ENCODE data around the gene GRIK5. TPM values are rescaled to one million over a fixed set of nuclear protein-coding genes. Genes with fewer than 3 reads are reported as not detected.

The GRIK5 gene
- total RNA-seq, 6 experiments from 2014 or later, result 0.15 to 0.42 (median 0.17) TPM; not detected in 2

DNA sequence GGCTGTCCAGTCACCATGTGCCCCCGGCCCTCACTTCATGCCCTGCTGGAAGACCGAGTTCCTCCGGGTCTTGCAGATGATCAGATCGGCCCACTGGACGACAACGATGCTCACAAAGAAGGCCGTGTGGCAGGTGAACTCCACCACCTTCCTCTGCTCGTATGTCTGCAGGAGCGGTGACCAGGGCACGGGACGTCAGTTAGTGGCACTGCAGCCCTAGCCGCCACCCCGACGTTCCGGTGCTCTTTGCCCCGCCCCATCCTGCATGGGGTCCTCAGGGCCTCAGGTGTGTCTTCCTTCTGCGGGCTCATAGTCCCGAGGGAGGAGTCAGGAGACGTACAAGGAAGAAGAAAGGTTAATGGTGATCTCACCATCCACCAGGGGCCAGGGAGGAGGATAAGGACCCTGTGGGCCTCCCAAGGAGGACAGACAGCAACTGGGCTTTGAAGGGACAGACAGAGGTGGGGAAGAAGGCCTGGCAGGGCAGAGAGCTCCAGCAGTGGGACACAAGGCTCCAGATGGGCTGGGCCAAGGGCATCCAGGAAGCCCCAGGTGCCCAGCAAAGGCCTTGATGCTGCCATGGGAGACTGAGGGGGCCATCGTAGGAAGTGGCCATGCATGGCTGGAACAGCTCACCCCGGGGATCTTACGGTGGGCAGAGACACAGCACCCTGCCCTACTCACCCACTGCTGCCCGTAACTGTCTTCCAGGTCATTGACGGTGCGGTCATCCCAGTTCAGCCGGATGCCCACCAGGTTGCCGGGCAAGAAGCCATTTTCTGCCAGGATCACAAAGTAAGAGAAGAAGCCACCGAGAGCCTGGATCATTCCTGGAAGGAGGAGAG is 101.0 kb downstream of the GRIK5 start:
- no peak overlapping the region for H3K4me3 ChIP-seq
- no peak overlapping the region for H3K27ac ChIP-seq
- H3K27me3 ChIP-seq, result no peaks in the 10 kb centered on the region
- intact Hi-C loops (cut with DNase I), result no loop called here
- WGBS (ENCODE audit: insufficient coverage, low coverage, low lambda C conversion rate, missing lambda C conversion rate), result 49% methylated on average over 7 of the region's 28 CpGs
- TF ChIP-seq, protein P1, sequence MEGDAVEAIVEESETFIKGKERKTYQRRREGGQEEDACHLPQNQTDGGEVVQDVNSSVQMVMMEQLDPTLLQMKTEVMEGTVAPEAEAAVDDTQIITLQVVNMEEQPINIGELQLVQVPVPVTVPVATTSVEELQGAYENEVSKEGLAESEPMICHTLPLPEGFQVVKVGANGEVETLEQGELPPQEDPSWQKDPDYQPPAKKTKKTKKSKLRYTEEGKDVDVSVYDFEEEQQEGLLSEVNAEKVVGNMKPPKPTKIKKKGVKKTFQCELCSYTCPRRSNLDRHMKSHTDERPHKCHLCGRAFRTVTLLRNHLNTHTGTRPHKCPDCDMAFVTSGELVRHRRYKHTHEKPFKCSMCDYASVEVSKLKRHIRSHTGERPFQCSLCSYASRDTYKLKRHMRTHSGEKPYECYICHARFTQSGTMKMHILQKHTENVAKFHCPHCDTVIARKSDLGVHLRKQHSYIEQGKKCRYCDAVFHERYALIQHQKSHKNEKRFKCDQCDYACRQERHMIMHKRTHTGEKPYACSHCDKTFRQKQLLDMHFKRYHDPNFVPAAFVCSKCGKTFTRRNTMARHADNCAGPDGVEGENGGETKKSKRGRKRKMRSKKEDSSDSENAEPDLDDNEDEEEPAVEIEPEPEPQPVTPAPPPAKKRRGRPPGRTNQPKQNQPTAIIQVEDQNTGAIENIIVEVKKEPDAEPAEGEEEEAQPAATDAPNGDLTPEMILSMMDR (IDR thresholded peaks at IDR 0.05), result no peak
- no peak for TF ChIP-seq POLR2A (IDR thresholded peaks at IDR 0.05)
- ATAC-seq (peak in 1 of 4 donors; percentile 18), DNase-seq (peak in 1 of 3 donors; percentile 42)
- H3K4me1 ChIP-seq, result no peaks in the 10 kb centered on the region
- no peaks in the 10 kb centered on the region for H3K36me3 ChIP-seq
- no peaks in the 10 kb centered on the region for H3K9me3 ChIP-seq

DNA sequence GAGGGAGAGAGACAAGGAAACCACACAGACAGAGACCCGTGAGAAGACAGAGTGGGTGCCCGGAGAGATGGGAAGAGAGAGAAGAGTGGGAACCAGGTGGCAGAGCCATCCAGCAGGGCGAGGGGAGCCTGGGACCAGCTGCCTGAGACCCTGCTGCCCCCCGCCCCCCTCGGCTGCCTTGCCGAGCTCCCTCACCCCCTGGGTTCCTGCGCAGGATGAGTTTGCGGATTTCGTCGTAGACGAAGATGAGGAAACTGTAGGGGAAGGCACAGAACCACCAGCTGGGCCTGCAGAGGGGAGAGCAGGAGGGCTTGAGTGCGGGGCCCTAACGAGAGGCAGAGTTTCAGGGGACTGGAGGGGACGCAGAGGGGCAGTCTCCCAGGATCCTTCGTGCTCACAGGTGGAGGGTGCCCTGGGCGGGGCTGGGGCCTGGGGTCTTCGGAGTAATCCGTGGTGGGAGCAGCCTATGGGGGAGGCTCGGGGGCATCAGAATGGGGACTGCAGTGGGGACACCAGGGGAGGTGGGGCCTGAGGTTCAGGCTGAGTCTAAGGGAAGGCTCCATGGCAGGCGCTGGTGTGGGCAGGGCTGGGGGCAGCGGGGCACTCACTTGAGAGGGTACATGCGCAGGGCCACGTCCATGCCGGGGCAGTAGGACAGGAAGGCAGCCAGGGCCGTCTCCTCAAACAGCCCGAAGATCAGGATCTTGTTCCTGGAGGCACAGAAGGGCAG is 102.8 kb downstream of the GRIK5 start:
- 38% methylated on average over 8 of the region's 26 CpGs for WGBS (ENCODE audit: insufficient coverage, low coverage, low lambda C conversion rate, missing lambda C conversion rate)
- no peak overlapping the region for H3K4me3 ChIP-seq
- H3K4me1 ChIP-seq, result no peaks in the 10 kb centered on the region
- intact Hi-C loops (cut with DNase I), result no loop called here
- H3K27me3 ChIP-seq, result no peaks in the 10 kb centered on the region
- H3K36me3 ChIP-seq, result no peaks in the 10 kb centered on the region
- H3K9me3 ChIP-seq, result no peaks in the 10 kb centered on the region
- ATAC-seq, result peak in 1 of 4 donors; percentile 15
- no peak for DNase-seq
- H3K27ac ChIP-seq, result no peak overlapping the region
- no peak for TF ChIP-seq POLR2A (IDR thresholded peaks at IDR 0.05)
- TF ChIP-seq, protein P1 (IDR thresholded peaks at IDR 0.05), result no peak

DNA sequence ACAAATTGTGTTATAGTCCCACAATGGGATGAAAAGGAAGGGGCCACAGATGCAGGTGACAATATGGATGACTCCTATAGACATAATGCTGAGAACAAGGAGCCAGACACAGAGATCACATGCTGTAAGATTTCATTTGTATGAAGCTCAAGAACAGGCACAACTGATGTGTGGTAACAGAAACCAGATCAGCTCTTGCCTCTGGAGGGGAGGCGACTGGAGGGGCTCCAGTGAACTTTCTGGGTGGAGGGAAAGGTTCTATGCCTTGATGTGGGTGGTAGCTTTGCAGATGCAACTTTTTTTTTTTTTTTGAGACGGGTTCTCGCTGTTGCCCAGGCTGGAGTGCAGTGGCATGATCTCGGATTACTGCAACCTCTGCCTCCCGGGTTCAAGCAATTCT is 104.9 kb downstream of the GRIK5 start:
- intact Hi-C loops (cut with DNase I), result no loop called here
- Histone ChIP-seq H3K27ac (no peak overlapping the region), H3K9me3 (no peaks in the 10 kb centered on the region), H3K27me3 (no peaks in the 10 kb centered on the region), H3K4me1 (no peaks in the 10 kb centered on the region), H3K4me3 (no peak overlapping the region), H3K36me3 (no peaks in the 10 kb centered on the region)
- WGBS (ENCODE audit: insufficient coverage, low coverage, low lambda C conversion rate, missing lambda C conversion rate), result 24% methylated on average over 3 of the region's 5 CpGs
- no peak for ATAC-seq
- DNase-seq, result no peak
- TF ChIP-seq, protein P1 (IDR thresholded peaks at IDR 0.05), result no peak
- no peak for TF ChIP-seq POLR2A (IDR thresholded peaks at IDR 0.05)

DNA sequence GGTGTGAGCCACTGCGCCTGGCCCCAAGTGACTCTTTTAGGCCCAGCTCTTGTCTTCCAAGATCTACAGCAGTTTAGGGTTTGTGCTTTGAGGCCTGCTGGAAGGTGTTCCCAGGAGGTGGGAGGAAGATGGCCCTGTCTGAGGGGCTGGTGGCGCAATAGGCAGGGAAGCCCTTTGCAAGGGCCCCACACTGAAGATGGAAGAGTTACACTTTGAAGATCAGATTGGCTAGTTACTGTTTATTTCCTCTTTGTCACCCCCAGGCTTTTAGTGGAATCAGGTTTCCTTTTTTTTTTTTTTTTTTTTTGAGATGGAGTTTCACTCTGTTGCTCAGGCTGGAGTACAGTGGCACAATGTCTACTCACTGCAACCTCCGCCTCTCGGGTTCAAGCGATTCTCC is 109.0 kb downstream of the GRIK5 start:
- Histone ChIP-seq H3K27me3 (no peaks in the 10 kb centered on the region), H3K4me3 (no peak overlapping the region), H3K36me3 (no peaks in the 10 kb centered on the region), H3K4me1 (peaks cover 0 to 10% (median 4%) of the 10 kb centered on the region in 4 donors), H3K27ac (no peak overlapping the region), H3K9me3 (no peaks in the 10 kb centered on the region)
- 88% methylated on average over 5 of the region's 5 CpGs for WGBS (ENCODE audit: insufficient coverage, low coverage, low lambda C conversion rate, missing lambda C conversion rate)
- no peak for ATAC-seq
- intact Hi-C loops (cut with DNase I), result no loop called here
- DNase-seq, result no peak
- TF ChIP-seq, protein P1 (IDR thresholded peaks at IDR 0.05), result no peak
- TF ChIP-seq POLR2A (IDR thresholded peaks at IDR 0.05), result no peak

All from right lobe of liver (tissue), 6 donors.